ENCODE data around the gene KBTBD13.
A peak's percentile ranks its signal among the peaks of the same experiment; 100 is the strongest.

KBTBD13 gene

DNA sequence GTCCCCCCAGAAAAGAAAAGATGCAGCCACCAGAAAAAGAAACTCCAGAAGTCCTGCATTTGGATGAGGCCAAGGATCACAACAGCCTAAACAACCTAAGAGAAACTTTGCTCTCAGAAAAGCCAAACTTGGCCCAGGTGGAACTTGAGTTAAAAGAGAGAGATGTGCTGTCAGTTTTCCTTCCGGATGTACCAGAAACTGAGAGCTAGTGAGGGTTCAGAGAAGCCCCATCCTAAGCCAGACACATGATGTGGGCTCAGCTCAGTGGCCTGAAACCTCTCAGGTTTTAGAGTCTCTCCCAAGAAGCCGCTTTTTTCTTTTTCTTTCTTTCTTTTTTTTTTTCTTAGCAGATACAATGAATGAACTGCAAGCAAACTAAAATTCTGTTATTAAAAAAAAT, 23.6 kb upstream of the KBTBD13 start:
- no peak for DNase-seq

DNA sequence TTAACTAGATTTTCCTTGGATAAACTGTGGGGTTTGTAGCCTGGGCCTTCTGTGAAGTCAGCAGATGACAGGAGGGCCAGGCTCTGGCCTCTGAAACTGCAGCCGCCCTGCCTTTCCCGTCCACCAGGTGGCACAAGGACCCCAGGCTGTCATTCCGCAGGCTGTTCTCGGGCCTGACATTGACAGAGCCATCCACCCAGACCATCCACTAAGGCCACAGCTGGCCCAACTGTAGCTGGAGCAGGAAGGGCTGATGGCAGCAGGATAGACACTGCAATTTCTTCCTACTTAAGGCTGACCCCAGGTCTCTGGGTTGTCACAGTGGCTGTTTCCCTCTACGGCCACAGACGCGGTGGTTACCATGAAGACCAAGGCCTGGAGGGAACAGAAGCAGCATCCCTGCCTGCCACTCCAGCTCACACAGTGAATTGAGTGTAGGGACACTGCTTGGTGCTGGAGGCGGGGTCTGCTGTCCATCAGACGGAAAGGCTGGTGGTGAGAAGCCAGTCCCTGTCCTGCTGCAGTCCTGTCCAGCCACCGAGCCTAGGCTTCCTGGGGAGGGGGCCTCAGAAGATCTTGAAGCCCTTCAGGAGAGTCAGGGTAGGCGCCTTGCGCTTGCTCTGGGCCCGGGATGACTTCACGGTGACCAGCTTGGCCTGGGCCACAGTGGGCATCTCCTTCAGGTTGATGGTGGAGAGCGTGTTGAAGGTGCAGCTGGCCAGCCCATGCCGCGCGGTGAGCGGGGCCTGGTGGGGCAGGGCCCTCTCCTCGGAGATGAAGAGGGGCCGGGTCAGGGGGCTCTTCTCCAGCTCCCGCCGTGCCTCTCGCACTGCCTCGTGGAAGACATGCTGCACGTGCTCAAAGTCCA, 22.0 kb upstream of the KBTBD13 start:
- peak; percentile 20 for DNase-seq

DNA sequence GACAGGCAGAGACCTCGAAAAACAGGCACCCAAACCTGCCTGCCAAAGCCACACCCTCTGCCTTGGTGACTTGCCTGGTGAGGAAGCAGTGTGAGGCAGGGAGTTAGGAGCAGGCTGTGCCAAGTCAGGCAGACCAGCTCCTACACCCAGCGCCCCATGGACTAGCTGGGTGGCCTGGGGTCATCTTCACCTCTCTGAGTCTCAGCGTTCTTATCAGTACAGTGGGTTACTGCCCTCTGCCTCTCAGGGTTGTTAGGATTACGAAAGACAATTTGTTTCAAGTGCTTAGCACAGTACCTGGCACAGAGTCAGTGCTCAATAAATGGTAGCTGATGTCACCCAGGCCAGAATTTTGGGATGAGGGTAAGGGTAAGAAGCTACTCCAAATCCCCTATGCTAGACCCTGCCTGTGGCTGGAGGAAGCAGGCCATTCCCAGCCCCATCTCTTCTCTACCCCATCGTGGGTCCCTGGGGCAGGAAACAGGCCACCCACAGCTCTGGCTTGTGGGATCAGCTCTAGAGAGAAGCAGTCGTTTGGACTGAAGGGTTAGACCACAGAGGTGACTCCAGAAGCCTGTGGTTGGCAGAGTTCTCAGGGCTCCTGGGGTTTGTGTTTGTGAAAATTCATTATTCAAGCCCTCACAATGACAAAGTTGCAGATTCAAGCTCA, 21.2 kb upstream of the KBTBD13 start:
- no peak for DNase-seq

DNA sequence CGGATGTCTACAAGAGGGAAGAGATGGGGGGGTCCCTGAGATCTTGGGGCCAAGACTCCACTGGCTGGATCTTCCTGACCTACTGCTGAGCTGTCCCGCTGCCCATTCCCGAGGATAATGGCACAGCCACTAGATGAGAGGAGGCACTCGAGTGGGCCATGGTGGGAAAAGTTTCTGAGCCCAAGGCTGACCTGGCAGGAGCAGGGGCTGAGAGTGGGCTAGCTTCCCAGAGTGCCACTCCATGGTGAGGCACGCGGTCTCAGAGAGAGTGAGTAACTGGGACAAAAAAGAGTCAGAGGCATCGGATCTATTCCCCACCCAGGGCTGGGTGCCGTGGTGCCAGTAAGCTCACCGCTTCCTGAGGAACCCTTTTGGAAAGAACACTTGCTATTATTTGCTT, 20.4 kb upstream of the KBTBD13 start:
- DNase-seq = no peak

DNA sequence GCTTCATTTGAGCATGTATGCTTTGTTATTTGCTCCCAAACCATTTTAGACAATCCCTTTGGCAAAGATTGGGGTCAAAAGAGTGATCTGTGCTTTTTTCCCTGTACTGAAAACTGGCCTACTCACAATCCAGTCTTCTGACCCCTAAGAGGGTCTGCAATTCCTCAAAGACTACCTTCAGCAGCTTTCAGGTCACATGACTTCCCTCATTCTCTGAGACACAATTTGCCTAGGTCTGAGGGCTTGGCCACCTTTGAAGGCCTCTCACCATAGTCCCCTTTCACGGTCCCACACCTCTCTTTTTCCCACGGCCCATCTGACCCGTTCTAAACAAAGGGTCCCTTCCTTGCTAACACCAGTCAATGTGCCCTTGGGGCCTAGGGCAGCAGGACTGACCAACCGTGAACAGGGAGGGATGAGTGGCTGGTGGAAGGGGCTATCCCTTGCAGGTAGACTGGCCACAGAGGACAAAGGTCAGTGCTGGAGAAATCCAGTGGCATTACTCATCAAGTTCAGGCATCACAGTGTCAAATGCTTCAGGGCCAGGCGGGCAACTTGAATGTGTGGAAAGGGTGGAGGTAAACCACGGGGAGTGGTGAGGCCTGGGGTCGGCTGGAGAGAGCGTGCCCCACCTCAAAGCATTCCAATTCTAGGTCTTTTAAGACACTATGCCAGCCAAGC, 19.5 kb upstream of the KBTBD13 start:
- no peak for DNase-seq

DNA sequence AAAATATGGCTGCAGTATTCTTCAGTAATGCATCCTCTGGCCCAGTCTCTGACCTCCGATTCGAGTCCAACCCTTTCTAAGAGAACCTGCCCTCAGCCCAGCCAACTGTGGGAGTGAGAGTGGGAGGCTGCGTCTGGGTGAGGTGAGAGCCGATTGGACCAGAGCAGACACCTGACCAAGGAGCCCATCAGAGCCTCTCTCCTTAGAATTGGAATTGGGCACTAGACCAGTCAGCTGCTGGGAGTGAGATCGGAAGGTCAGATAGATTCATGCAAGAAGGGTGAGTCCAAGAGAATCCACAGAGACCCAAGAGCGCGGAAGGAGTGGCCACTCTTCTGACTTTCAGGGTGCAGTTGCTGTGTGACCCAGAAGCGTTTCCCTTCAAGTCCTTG, 19.0 kb upstream of the KBTBD13 start:
- DNase-seq = no peak

DNA sequence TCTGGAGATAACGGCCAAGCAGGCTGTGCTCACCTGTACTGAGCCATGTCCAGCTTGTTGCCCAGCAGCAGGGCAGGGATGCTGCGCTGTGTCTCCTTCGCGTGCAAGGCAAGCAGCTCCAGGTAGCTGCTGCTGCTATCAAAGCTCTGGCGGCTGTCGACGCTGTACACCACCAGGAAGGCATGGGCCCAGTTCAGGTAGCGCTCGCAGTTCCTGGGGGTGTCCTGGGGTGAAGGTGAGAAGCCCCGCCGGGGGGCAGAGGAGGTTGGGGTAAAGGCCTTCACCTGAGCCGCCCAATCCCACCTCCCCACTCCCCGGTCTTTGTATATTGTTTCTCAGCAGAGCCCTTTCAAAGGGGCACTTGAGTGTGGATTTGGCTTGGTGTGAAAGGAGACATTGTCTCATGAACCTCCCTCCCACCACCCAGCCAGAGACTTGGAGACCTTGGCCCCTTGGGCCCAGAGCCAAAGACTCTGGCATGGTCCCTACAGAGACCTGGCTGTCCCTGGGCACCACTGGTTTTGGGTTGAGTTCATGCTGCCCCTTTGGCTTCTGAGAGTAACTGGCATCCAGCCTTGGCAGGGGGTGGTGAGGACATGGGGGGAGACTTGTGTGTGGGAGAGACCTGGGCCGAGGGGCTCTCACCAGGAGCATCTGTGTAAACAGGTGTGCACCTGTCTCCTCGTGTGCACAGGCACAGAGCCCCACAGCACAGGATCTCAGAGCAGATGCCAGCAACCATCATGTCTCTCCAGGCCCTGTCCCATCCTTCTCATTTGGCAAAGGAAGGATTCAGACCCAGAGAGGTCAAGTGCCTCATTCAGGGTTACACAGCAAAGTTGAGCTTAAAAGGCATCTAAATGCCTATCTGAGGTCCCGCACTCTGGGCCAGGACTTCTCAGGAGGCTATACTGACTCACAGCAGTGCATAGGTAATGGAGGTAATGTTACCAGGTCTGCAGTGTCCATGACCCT, 17.9 kb upstream of the KBTBD13 start:
- no peak for DNase-seq

DNA sequence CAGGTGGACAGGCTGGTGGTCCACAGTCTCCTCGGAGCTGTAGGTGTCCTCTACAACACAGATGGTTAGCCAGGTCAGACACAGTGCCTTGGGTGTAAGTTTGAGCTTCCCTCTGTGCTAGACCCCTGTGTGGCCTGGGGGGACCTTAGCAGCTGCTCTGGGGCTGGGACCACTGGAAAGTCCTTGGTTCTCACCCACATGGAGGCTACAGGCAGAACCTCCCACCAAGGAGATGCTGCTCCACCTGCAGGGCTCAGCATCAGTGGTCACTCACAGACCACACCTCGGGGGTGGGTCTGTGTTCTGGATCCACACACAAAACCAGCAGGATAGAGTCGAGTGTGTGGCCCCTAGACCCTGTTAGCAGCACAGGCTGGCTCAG, 17.2 kb upstream of the KBTBD13 start:
- DNase-seq = no peak

DNA sequence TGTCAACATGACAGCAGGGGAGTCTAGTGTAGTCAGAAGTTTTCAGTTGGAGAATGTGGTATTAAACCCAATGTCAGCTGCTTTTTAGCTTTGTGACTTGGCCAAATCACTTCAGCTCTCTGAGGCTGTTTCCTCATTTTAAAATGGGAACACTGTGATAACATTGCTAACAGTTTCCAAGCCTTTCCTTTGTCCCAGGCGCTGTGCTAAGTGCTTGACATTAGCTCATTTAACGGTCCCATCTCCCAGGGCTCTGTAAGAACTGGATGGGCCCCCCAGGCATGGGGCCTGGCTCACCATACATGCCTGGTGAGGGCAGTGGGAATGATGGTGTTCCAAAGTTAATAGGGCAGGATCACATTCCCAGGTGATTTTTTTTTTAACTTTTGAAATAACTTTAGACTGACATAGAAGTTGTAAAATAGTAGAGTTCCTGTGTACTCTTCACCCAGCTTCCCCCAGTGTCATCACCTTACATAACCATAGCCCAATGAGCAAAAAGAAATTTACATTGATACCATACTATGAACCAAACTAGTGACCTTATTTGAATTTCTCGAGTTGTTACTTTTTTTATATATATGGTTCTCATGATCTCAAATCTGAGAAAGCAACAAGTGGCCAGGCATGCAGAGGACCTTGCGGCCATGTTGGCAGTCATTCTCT, 16.5 kb upstream of the KBTBD13 start:
- no peak for DNase-seq

DNA sequence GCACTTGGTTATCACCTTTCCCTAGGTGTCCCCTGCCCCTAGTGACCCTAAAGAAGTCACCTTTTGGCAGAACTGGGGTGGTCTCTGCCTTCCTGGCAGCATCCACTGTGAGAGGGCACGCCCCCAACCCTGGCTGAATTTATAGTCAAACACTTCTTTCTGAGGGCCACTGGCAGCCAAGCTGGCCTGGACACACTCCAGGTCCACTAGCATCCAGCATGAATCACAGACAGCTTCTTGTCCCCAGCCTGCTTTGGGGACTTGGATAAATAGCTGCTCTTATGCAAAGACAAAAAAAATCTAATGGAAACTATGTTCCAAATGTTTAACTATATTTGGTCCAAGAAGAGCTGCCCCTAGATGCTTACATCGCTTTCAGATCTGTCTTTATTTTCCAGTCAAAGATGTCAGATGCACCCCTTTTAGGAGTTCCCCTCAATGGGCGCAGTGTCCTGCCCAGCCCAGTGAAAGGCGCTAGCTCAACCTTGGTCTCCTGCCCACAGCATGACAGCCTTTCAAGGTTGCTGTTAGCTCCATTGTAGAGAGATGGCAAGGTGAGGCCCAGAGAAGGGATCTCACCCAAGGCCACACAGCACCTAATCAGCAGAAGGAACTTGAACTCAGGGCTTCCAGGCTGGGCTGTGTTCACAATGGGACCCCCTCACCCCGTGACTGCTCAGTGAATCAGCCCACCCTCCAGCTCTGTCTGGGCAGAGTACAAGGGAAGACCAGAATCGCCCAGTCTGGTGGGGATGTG, 15.7 kb upstream of the KBTBD13 start:
- no peak for DNase-seq

DNA sequence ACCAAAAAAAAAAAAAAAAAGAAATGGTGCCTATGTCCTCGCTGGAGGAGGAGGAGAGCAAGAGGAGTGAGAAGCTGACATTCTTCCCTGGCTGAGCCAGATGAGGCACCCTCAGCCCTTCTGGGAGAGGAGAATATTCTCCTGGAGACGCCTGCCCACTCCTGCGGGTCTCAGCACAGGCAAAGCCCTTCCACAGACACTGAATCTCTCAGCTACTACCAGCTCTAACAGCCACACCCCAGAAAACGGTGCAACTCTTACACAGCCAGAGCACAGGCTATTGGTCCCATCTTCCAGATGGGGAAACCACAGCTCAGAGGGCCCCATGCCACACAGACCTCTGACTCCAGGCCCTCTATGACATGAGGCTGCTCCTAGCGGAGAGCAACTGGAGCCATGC, 14.5 kb upstream of the KBTBD13 start:
- no peak for DNase-seq

DNA sequence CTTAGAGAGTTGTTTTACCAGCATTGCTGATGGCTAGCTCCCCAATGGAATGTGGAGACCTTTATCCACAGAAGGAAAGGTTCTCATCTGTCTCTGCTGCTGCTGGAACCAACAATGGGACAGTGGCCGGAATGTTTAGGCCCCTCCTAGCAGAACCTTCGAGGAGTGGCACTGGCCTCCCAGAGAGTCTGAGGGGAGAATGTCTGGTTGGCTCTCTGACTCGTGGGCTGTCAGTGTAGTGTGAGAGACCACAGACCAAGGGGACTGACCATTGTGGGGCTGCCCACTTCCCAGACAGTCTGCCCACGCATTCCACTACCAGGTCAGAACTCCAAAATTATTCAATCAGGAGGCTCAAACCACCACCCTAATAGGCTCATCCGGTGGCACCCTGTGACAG, 13.8 kb upstream of the KBTBD13 start:
- DNase-seq = no peak

DNA sequence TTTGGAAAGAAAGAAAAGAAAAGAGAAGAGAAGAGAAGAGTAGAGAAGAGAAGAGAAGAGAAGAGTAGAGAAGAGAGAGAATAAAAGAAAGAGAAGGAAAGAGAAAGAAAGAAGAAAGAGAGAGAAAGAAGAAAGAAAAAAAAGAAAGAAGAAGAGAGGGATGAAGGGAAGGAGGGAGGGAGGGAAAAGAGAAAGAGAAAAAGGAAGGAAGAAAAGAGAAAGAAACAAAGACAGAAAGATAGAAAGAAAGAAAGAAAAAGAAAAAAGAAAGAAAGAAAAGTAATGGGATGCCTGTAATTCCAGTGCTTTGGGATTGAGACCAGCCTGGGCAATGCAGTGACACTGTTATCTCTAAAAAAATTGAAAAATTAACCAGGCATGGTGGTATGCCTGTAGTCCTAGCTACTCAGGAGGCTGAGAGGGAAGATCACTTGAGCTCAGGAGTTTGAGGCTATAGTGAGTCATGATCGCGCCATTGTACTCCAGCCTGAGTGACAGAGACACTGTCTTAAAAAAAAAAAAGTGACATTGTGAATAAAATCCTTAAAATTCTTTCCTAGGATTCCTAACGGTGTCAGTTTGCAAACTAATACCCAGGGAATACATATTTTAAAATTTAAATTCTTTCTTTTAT, 10.4 kb upstream of the KBTBD13 start:
- DNase-seq = no peak

DNA sequence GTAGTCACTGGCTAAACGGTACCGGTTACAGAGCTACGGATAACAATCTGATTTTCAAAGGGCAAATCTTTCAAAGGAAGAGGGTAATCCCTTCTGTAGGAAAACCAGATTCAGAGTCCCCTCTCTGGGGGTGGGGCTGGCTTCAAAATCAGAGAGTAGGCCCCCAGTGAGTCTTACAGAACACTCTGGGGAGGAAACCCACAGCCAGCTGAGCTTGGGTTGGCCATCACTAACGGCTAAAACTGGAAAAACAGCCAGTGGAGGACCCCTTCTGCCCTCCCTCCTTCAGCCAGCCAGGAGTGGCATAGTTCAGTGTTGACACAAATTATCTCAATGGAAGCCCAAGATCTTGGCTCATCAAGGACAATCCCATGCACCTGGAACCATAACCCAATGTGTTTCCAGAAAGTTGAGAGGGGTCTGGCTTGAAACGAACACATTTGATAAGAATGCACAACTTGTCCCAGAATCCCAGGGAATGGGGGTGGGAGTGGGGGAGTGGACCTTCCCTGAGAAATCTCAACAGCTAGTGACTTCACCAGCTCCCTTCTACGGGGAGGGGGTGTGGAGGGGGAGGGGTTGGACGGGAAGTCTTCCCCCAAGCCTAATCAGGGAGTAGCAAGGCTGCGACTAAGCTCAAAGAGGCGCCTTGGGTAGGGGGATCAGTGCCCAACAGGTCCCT, 9.8 kb upstream of the KBTBD13 start:
- DNase-seq = no peak

DNA sequence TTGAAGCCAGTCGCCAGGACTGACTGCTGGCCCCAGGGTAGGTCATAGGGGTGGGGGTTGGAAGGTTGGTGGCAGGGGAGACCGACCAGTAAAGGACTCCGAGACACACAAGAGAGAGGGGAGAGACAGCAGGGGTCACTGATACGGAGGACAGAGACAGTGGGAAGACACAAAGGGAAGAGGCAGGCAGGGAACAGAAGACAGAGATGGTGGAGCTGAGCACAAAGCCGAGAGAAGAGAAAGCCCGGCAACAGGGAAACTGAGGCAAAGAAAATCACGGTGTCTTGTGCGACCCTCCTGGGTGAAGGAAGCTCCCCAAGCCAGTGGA, 9.3 kb upstream of the KBTBD13 start:
- no peak for DNase-seq

DNA sequence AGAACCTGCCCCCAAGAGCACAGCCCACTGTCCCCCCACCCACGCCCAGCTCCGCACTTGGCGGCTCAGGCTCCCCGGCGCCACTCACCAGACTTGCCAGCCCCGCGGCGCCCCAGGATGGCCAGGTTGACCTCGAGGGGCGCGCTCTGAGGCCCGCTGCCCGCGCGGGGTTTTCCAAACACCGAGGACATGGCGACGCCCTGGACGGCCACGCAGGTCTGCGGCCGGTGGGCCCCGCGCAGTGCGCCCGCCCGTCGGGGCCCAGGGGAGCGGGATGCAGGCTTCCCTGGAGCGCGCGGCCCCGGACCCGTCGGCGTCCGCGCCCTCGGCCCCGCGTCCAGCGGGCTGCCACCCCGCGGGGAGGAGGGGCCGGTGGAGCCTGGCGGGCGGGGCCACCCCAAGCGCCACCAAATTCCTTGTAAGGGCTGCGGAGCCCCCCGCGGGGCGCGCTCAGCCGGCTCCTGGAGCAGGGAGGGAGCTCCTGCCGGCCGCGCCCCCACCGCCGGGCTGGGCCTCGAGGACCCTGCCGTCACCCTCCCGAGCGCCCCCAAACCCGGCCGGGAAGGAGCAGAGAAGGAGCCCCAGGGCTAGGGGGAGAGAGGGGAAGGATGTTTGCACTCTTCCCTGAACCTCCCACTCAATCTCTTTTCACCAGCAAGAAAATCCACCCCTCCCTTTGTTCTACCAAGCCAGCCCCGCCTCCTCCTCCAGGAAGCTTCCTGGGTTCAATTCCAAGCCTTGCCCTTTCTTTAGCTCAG, 8.7 kb upstream of the KBTBD13 start, which contains the start of gene RASL12:
Gene RASL12, minus strand, starts transcription at position 347 of the 758 bp plus-strand sequence. Its CDS starts 156 bp downstream, at position 191.
- no peak for DNase-seq

DNA sequence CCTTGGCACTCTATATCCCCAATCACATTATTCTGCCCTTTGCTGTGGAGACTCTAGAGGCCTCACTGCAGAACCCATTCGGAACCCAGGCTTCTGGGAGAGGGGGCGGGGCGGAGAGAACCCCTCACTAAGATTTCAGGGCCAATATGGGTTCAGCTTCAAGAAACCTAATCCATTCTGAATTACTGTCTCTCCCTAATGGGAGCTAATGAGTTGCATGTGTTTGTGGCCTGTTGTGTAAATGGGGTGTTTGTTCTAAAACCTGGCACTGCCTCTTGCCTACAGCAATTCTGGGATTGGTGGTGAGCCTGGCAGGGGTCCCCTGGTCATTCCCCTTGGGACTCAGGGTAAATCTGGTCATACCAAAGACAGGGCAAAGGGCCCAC, 8.2 kb upstream of the KBTBD13 start:
- DNase-seq = no peak

DNA sequence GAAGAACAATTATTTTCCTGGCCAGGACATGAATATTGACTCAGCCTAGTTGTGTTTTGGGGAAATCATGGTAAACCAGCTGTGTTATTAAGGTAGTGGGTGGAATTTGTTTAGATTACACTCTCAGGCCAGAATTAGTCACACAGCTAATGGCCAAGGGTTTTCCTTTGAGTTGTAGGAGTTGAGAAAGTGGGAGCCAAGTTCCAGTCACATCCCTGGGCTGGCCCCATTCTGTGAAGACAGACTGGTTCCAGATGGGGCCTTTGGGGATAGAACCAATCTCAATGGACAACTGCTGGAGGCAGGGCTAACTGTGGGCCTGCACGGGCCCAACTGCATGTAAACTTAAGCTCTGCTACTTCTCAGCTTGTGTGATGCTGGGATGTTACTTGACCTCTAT, 7.4 kb upstream of the KBTBD13 start:
- no peak for DNase-seq

DNA sequence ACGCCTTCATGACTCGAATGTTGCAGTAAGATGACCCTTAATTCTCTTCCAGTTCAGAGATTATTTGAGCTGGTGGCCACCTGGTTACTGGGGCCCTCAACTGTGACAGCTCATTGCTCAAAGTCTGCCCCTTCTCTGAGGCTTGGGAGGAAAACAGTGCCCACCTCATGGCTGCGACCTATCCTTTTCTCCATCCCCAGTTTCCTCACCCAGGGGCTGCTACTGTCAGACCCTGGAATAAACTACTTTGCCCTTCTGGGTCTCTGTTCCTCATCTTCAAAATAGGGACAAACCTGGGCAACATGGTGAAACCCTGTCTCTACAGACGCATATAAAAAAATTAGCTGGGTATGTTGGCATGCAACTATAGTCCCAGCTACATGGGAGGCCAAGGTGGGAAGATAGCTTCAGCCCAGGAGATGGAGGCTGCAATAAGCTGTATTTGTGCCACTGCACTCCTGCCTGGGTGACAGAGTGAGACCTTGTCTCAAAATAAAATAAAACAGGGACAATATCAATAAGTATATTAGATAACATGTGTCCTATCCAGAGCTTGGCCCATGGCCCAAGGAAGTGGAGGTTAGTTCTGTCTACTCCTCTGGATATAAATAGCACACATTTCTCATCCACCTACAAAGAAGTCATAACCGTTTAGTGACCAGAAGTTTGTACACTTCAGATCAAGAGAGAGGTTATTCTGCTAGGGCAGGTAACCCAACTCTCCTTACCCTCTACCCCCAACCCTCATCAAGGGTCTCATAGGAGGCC, 6.6 kb upstream of the KBTBD13 start:
- no peak for DNase-seq
